K562 (cell line): ENCODE measurements around the gene VPS13C. TPM values are rescaled to one million over a fixed set of nuclear protein-coding genes. Genes with fewer than 3 reads are reported as not detected.

ENCODE experiments used
- ATAC-seq: fragments of 200-7000 bp; cut with Tn5 transposase; 3 replicates; pipeline ENCODE4 v1.9.1; 2020; ENCODE audit warnings: moderate library complexity
- BruUV-seq: library from RNA; stranded (reverse); fragments of 400-500 nt; replicated peaks from 2 replicates; lab custom pipeline; 2021; lab: Mats Ljungman, UMichigan
- CTCF ChIA-PET: fragments of 300-600 bp; formaldehyde crosslinking; extraction: SDS; loops from one replicate; lab custom pipeline; 2021; ENCODE audit warnings: low intra/inter-chr PET ratio; lab: Yijun Ruan, JAX
- POLR2A ChIA-PET: fragments of 300-600, 350-650 bp; sonication (Branson Sonifier 250); formaldehyde crosslinking; extraction: SDS; loops from one replicate; lab custom pipeline; 2021; ENCODE audit warnings: antibody characterized with exemption, inconsistent platforms; lab: Yijun Ruan, JAX
- DNase-seq, 4 experiments: peaks; one replicate each; pipeline versions ENCODE4 v3.0.0 to v3.0.0-alpha.2; 2011 to 2018; ENCODE audit warnings: low spot score in 3 of 4, mixed read lengths in 3 of 4; ENCODE audit errors: extremely low read depth in 1 of 4
- FAIRE-seq: peaks from 2 replicates; lab custom pipeline; 2011; peaks lifted over from hg19 to GRCh38; lab: Jason Lieb, UNC
- H2AFZ ChIP-seq: 2 replicates; pipeline ENCODE4 v1.6.0; 2011; ENCODE audit warnings: low read depth, low read length, control low read depth, inconsistent platforms
- H3K27ac ChIP-seq: fragments of 200-600 bp; 3 replicates; pipeline ENCODE4 v1.8.0; 2011; ENCODE audit warnings: low read depth, mild to moderate bottlenecking, control low read depth, inconsistent platforms, low read length, moderate library complexity, mixed read lengths; ENCODE audit errors: extremely low read depth
- H3K27me3 ChIP-seq, 2 experiments: fragments of 300-600 bp in 1 of 2; 2 replicates in 1 of 2; 3 replicates in 1 of 2; pipeline versions ENCODE4 v1.6.0 to v1.8.0; 2011; ENCODE audit warnings: inconsistent platforms in 2 of 2, low read length in 2 of 2, mild to moderate bottlenecking in 1 of 2, mixed read lengths in 1 of 2, moderate library complexity in 1 of 2; ENCODE audit not compliant: control insufficient read depth in 2 of 2, insufficient read depth in 2 of 2
- H3K36me3 ChIP-seq: fragments of 300-600 bp; 3 replicates; pipeline ENCODE4 v1.8.0; 2011; ENCODE audit warnings: mild to moderate bottlenecking, low read length, inconsistent platforms; ENCODE audit not compliant: control insufficient read depth, insufficient read depth
- H3K4me1 ChIP-seq, 2 experiments: fragments of 200-600 bp in 1 of 2; replicated peaks in 1 of 2; 2 replicates in 1 of 2; 3 replicates in 1 of 2; pipeline versions ENCODE4 v1.5.1 to v1.8.0; 2011; ENCODE audit warnings: inconsistent platforms in 2 of 2, low read length in 2 of 2, mild to moderate bottlenecking in 1 of 2, mixed read lengths in 1 of 2, moderate library complexity in 1 of 2; ENCODE audit not compliant: control insufficient read depth in 2 of 2, insufficient read depth in 2 of 2
- H3K4me2 ChIP-seq: 2 replicates; pipeline ENCODE4 v1.6.1; 2011; ENCODE audit warnings: low read length, control low read depth, inconsistent platforms, mixed read lengths; ENCODE audit not compliant: insufficient read depth
- H3K4me3 ChIP-seq: fragments of 200-600 bp; sonication (generic), shearing (Covaris generic); 2 replicates; pipeline ENCODE4 v1.5.1; 2016; ENCODE audit warnings: control low read depth, inconsistent platforms
- H3K79me2 ChIP-seq: fragments of 200-600 bp; 3 replicates; pipeline ENCODE4 v1.8.0; 2011; ENCODE audit warnings: low read length, inconsistent platforms; ENCODE audit not compliant: control insufficient read depth, insufficient read depth
- H3K9ac ChIP-seq, 2 experiments: 2 replicates each; pipeline versions ENCODE4 v1.6.0 to v1.6.1; 2011; ENCODE audit warnings: low read depth in 2 of 2, low read length in 2 of 2, control low read depth in 1 of 2, inconsistent platforms in 1 of 2, mild to moderate bottlenecking in 1 of 2, mixed read lengths in 1 of 2; ENCODE audit not compliant: insufficient read depth in 1 of 2
- H3K9me1 ChIP-seq: one replicate; pipeline ENCODE4 v1.6.0; 2011; ENCODE audit warnings: inconsistent platforms, mild to moderate bottlenecking, low read length, moderate library complexity; ENCODE audit not compliant: control insufficient read depth, insufficient read depth
- H3K9me3 ChIP-seq: replicated peaks from 2 replicates; pipeline ENCODE4 v1.5.1; 2011; ENCODE audit warnings: low read depth, low read length, inconsistent platforms; ENCODE audit not compliant: control insufficient read depth, insufficient read depth
- H4K20me1 ChIP-seq: replicated peaks from 2 replicates; pipeline ENCODE4 v1.6.1; 2011; ENCODE audit warnings: low read length, inconsistent platforms, mixed read lengths; ENCODE audit not compliant: control insufficient read depth, insufficient read depth
- ATF1 ChIP-seq, 2 experiments: fragments of 450-650 bp in 1 of 2; IDR thresholded peaks; 2 replicates each; pipeline ENCODE4 v1.6.1; 2016; ENCODE audit warnings: missing compliant biosample characterization in 1 of 2, missing genetic modification characterization in 1 of 2
- CC2D1A ChIP-seq: fragments of 450-650 bp; IDR thresholded peaks from 2 replicates; pipeline ENCODE4 v1.6.1; 2017; ENCODE audit warnings: mild to moderate bottlenecking
- E2F3 ChIP-seq: fragments of 250-450 bp; sonication (Bioruptor Pico); IDR thresholded peaks from 2 replicates; pipeline ENCODE4 v1.4.0; 2020; ENCODE audit warnings: mild to moderate bottlenecking
- MAZ ChIP-seq, 2 experiments: fragments of 450-650 bp in 1 of 2; sonication (generic) in 1 of 2; formaldehyde crosslinking; IDR thresholded peaks in 1 of 2; conservative IDR thresholded peaks in 1 of 2; 2 replicates each; pipeline versions ENCODE4 v1.4.0 to v1.5.0; 2020; ENCODE audit warnings: mild to moderate bottlenecking in 1 of 2, missing genetic modification reagents in 1 of 2
- RNF219 ChIP-seq: fragments of 250-450 bp; sonication (Bioruptor Pico); IDR thresholded peaks from 2 replicates; pipeline ENCODE4 v1.5.0; 2022; ENCODE audit warnings: mild to moderate bottlenecking
- WGBS: fragments of 100-300 bp; shearing (Covaris generic); methylation state at CpG from one replicate; pipeline ENCODE4 v1.1.6; 2016; ENCODE audit warnings: low coverage, mixed read lengths; ENCODE audit not compliant: insufficient coverage; ENCODE audit errors: missing lambda C conversion rate; 5-methylcytosine and 5-hydroxymethylcytosine counted together
- in situ Hi-C: fragments of 300-500 bp; cut with MboI; formaldehyde crosslinking; loops from 4 replicates; pipeline ENCODE4 v1.15.0; 2018; ENCODE audit warnings: inconsistent platforms, mixed read lengths
- intact Hi-C: fragments of 100-400 bp; cut with micrococcal nuclease; formaldehyde crosslinking; loops from 2 replicates; pipeline ENCODE4 v1.14.2; 2022
- polyA plus RNA-seq, 8 experiments: library from polyadenylated mRNA; depleted of rRNA in 4 of 8; stranded (reverse) in 5 of 8; unstranded in 3 of 8; fragments of >200 nt; fragmentation: Nextera tagmentation in 2 of 8; fragmentation: Illumina TruSeq in 1 of 8; extraction: Ambion mirVana in 2 of 8; extraction: Trizol in 1 of 8; gene quantifications; 2 replicates each; pipeline versions ENCODE4 v1.2.1 to v1.2.3, GENCODE V29; 2011 to 2014; ENCODE audit warnings: inconsistent platforms in 1 of 8, missing spikeins in 1 of 8
- total RNA-seq, 7 experiments: library from RNA; depleted of rRNA in 6 of 7; stranded (reverse); fragments of >200 nt in 6 of 7; fragmentation: Illumina TruSeq in 2 of 7; extraction: Trizol in 2 of 7; gene quantifications; 2 replicates each; pipeline versions ENCODE4 v1.2.1 to v1.2.3, GENCODE V29; 2011 to 2021; ENCODE audit warnings: low replicate concordance in 1 of 7

VPS13C gene
- total and polyA plus RNA-seq, 9 of the 15 experiments (the other 6 are each of a cell fraction or from before 2014, with no cell fraction given), result 5.2 to 32.3 (median 15.7) TPM

- TF ChIP-seq CC2D1A (no peak), MAZ (CRISPR knock-in tag; conservative IDR thresholded peaks at IDR 0.05 in 1 of 2, IDR thresholded peaks at IDR 0.05 in 1 of 2) (no peak), E2F3 (CRISPR knock-in tag) (no peak), ATF1 (CRISPR knock-in tag; IDR thresholded peaks at IDR 0.05) (no peak), ATF1 (tag; IDR thresholded peaks at IDR 0.05) (no peak), RNF219 (CRISPR knock-in tag) (no peak)
- peaks cover 41% of the 10 kb centered on the region; the same call in 2 of the 3 replicates for H3K36me3 ChIP-seq
- FAIRE-seq (no peak), DNase-seq (no peak), ATAC-seq (no peak)
- H3K9me3 ChIP-seq, result no peaks in the 10 kb centered on the region
- no peaks in the 10 kb centered on the region for H3K79me2 ChIP-seq
- POLR2A ChIA-PET, result no interaction called here
- BruUV-seq, result no TSS peak
- H3K9ac ChIP-seq, result no peak overlapping the region
- no peak overlapping the region for H3K27ac ChIP-seq
- no peaks in the 10 kb centered on the region for H4K20me1 ChIP-seq
- no peaks in the 10 kb centered on the region for H3K9me1 ChIP-seq
- intact Hi-C loops (no loop called here), in situ Hi-C loops (no loop called here)
- CTCF ChIA-PET, result no interaction called here
- H3K4me1 ChIP-seq, result no peaks in the 10 kb centered on the region
- H3K27me3 ChIP-seq, result no peaks in the 10 kb centered on the region
- H2AFZ ChIP-seq, result no peak overlapping the region
- WGBS, result 92% methylated on average over 1 of the region's 1 CpG
- H3K4me2 ChIP-seq, result no peak overlapping the region
- no peak overlapping the region for H3K4me3 ChIP-seq
Observed at GRCh38 chr15:61921093-61921492, 139.2 kb downstream of the VPS13C start.
